Measurements from ENCODE around the gene KCNT1. TPM values are rescaled to one million over a fixed set of nuclear protein-coding genes. Genes with fewer than 3 reads are reported as not detected.

KCNT1 gene
- total RNA-seq, 3 donors from 2014 or later: not detected

DNA sequence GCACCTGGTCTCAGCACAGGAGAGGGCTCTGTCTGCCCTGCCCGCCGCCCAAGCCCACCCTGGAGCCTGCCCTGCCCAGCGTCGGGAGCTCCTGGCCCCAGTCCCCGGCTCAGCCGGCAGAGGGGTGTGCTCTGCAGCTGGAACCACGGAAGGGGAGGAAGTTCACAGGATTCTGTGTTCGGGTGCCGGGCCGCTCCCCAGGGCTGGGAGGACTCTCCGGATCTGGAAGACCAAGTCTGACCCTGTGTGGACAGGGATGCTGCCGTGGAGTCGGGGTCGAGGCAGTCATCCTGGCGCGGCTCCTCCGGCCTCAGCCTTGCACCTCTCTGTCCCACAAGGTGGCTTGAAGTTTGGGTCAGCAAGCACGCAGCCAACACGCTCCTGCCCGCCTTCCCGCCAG is 78.6 kb downstream of the KCNT1 start:
- no peaks in the 10 kb centered on the region for H3K9me3 ChIP-seq
- H3K27me3 ChIP-seq: peaks cover 0 to 35% of the 10 kb centered on the region in 2 donors
- no peak overlapping the region for H3K4me3 ChIP-seq
- H3K36me3 ChIP-seq: no peaks in the 10 kb centered on the region
- TF ChIP-seq POLR2A (IDR thresholded peaks at IDR 0.05): no peak
- no peak for DNase-seq (ENCODE audit: low spot score in 2 of 2)
- intact Hi-C loops (cut with DNase I; ENCODE audit: low total_unique reads): no loop called here
- no peaks in the 10 kb centered on the region for H3K4me1 ChIP-seq
- H3K27ac ChIP-seq: no peak overlapping the region

DNA sequence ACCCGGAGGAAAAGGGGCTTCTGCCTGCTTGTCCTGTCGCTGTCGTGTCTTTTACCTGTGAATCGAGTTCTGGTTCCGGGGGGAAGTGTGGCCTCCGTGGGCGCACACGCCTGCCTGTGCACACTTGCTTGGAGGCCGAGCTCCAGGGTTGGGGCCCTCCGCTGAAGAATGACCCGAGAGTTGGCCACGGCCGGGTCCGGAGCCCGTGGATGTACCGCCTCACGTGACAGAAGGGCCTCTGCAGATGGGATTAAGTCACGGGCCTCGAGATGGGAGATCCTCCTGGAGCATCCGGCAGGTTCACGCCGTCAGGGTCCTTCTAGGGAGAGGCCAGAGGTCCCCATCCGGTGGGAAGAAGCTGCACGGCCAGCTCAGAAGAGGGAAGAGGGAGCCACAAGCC is 81.0 kb downstream of the KCNT1 start:
- H3K27me3 ChIP-seq: peaks cover 0 to 55% of the 10 kb centered on the region in 2 donors
- intact Hi-C loops (cut with DNase I; ENCODE audit: low total_unique reads): no loop called here
- TF ChIP-seq POLR2A (IDR thresholded peaks at IDR 0.05) (no peak), POLR2AphosphoS5 (IDR thresholded peaks at IDR 0.05) (no peak)
- TF ChIP-seq, protein P1, sequence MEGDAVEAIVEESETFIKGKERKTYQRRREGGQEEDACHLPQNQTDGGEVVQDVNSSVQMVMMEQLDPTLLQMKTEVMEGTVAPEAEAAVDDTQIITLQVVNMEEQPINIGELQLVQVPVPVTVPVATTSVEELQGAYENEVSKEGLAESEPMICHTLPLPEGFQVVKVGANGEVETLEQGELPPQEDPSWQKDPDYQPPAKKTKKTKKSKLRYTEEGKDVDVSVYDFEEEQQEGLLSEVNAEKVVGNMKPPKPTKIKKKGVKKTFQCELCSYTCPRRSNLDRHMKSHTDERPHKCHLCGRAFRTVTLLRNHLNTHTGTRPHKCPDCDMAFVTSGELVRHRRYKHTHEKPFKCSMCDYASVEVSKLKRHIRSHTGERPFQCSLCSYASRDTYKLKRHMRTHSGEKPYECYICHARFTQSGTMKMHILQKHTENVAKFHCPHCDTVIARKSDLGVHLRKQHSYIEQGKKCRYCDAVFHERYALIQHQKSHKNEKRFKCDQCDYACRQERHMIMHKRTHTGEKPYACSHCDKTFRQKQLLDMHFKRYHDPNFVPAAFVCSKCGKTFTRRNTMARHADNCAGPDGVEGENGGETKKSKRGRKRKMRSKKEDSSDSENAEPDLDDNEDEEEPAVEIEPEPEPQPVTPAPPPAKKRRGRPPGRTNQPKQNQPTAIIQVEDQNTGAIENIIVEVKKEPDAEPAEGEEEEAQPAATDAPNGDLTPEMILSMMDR (IDR thresholded peaks at IDR 0.05): no peak
- H3K4me1 ChIP-seq: no peaks in the 10 kb centered on the region
- DNase-seq (ENCODE audit: low spot score in 2 of 2): no peak
- H3K4me3 ChIP-seq: no peak overlapping the region
- H3K36me3 ChIP-seq: no peaks in the 10 kb centered on the region
- no peaks in the 10 kb centered on the region for H3K9me3 ChIP-seq
- no peak overlapping the region for H3K27ac ChIP-seq

DNA sequence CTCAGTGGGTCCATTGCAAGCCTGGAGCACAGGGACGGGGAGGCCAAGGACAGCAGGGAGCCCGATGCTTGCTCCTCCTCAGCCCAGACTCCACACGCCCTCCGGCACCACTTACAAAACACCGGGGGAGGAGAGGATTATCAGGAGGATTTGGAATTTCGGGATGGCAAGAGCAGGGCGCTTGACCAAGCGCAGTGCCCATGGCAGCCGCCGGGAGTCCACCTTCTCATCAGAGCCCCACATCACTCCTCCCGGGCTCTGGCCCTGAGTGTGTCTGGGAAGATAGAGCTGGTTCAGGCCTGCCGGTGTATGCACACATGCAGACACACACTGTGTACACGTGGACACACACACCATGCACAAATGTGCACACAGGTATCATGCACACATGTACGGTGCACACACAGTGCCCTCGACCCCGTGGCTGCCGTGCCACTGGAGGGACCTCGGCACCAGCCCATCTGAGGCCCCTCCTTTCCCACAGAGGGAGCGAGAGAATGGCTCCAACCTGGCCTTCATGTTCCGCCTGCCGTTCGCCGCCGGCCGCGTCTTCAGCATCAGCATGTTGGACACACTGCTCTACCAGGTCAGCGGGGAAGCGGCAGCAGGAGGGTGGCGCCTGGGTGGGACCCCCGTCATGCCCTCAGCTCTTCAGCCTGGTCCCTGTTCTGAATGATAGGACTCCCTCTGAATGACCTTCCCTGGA is 81.7 kb downstream of the KCNT1 start:
- no peak for TF ChIP-seq POLR2AphosphoS5 (IDR thresholded peaks at IDR 0.05)
- TF ChIP-seq, protein P1 (IDR thresholded peaks at IDR 0.05): no peak
- TF ChIP-seq POLR2A (IDR thresholded peaks at IDR 0.05): no peak
- H3K9me3 ChIP-seq: no peaks in the 10 kb centered on the region
- H3K4me3 ChIP-seq: no peak overlapping the region
- DNase-seq (ENCODE audit: low spot score in 2 of 2): no peak
- no peaks in the 10 kb centered on the region for H3K4me1 ChIP-seq
- H3K27ac ChIP-seq: no peak overlapping the region
- peaks cover 0 to 60% of the 10 kb centered on the region in 2 donors for H3K27me3 ChIP-seq
- intact Hi-C loops (cut with DNase I; ENCODE audit: low total_unique reads): no loop called here
- H3K36me3 ChIP-seq: no peaks in the 10 kb centered on the region

DNA sequence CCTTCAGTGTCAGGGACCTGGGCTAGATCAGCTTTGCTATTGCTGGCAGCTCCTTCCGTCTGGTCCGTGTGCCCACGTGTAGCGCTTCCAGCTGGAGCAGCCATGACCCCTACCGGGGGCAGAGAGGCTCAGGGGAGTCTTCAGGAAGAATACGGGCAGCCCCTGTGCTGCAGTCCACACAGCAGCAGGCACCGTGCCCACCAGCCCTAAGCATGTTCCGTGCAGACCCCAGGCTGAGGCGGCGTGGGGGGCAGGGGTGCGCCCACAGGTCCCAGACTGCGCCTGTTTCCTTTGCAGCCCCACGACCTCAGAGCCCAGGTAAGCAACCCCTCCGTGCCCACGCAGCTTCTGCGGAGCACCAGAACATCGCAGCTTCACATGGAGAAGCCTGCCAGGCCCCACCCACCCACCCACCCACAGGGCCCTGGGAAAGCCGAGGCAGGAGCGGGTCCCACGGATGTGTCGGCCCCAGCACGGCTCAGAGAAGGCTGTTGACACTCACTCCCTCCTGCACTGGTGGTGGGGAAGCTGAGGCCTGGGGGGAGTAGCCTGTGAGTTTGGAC is 83.1 kb downstream of the KCNT1 start:
- TF ChIP-seq POLR2A (IDR thresholded peaks at IDR 0.05): no peak
- TF ChIP-seq, protein P1 (IDR thresholded peaks at IDR 0.05): no peak
- Histone ChIP-seq H3K27ac (no peak overlapping the region), H3K36me3 (no peaks in the 10 kb centered on the region), H3K4me1 (no peaks in the 10 kb centered on the region), H3K9me3 (no peaks in the 10 kb centered on the region), H3K4me3 (no peak overlapping the region), H3K27me3 (peaks cover 0 to 56% of the 10 kb centered on the region in 2 donors)
- DNase-seq (ENCODE audit: low spot score in 2 of 2): no peak
- intact Hi-C loops (cut with DNase I; ENCODE audit: low total_unique reads): no loop called here

DNA sequence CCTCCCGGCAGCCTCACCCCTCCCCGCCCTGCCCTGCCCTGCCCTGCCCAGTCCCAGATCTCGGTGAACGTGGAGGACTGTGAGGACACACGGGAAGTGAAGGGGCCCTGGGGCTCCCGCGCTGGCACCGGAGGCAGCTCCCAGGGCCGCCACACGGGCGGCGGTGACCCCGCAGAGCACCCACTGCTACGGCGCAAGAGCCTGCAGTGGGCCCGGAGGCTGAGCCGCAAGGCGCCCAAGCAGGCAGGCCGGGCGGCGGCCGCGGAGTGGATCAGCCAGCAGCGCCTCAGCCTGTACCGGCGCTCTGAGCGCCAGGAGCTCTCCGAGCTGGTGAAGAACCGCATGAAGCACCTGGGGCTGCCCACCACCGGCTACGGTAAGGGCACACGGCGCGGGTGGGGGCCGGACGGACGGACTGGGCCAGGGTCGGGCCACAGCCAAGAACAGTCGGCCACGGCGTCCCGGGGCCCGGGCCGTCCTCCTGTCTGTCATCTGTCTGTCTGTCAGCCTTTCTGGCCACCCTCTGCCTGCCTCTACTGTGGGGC is 84.2 kb downstream of the KCNT1 start:
- H3K4me1 ChIP-seq: no peaks in the 10 kb centered on the region
- no peak overlapping the region for H3K27ac ChIP-seq
- H3K36me3 ChIP-seq: no peaks in the 10 kb centered on the region
- TF ChIP-seq POLR2A (IDR thresholded peaks at IDR 0.05): no peak
- TF ChIP-seq, protein P1 (IDR thresholded peaks at IDR 0.05): no peak
- TF ChIP-seq POLR2AphosphoS5 (IDR thresholded peaks at IDR 0.05): no peak
- no peak for DNase-seq (ENCODE audit: low spot score in 2 of 2)
- H3K9me3 ChIP-seq: no peaks in the 10 kb centered on the region
- intact Hi-C loops (cut with DNase I; ENCODE audit: low total_unique reads): no loop called here
- H3K4me3 ChIP-seq: no peak overlapping the region
- peaks cover 0 to 61% of the 10 kb centered on the region in 2 donors for H3K27me3 ChIP-seq

All from breast epithelium (tissue), 4 donors.